ENCODE results near the gene NFRKB. TPM values are rescaled to one million over a fixed set of nuclear protein-coding genes. Genes with fewer than 3 reads are reported as not detected.

Gene NFRKB
- total RNA-seq, 4 donors from 2014 or later, result 25.8 to 34.1 (median 28.4) TPM

GRCh38 chr11:129937592-129938238, 42.3 kb upstream of the NFRKB start:
- no peak for TF ChIP-seq POLR2AphosphoS5 (IDR thresholded peaks at IDR 0.05)
- TF ChIP-seq EP300 (IDR thresholded peaks at IDR 0.05), result no peak
- TF ChIP-seq POLR2A (IDR thresholded peaks at IDR 0.05), result no peak
- no peak for TF ChIP-seq CTCF (IDR thresholded peaks at IDR 0.05)
- Histone ChIP-seq H3K27ac (no peak overlapping the region), H3K27me3 (no peaks in the 10 kb centered on the region), H3K4me1 (no peaks in the 10 kb centered on the region), H3K9me3 (no peaks in the 10 kb centered on the region), H3K36me3 (peaks cover 0 to 39% of the 10 kb centered on the region in 2 donors), H3K4me3 (no peak overlapping the region)
- no peak for ATAC-seq
- WGBS, 2 donors (ENCODE audit: low coverage in 1 of 2), result 78 to 91% methylated on average over 4 of the region's 4 CpGs

- WGBS, 2 donors (ENCODE audit: low coverage in 1 of 2), result 30 to 100% methylated on average over 1 to 2 of the region's 3 CpGs
- no peak overlapping the region for H3K27ac ChIP-seq
- no peaks in the 10 kb centered on the region for H3K4me1 ChIP-seq
- ATAC-seq, result no peak
- TF ChIP-seq CTCF (IDR thresholded peaks at IDR 0.05), result no peak
- no peak for TF ChIP-seq POLR2A (IDR thresholded peaks at IDR 0.05)
- no peak for TF ChIP-seq POLR2AphosphoS5 (IDR thresholded peaks at IDR 0.05)
- no peak for TF ChIP-seq EP300 (IDR thresholded peaks at IDR 0.05)
- no peaks in the 10 kb centered on the region for H3K9me3 ChIP-seq
- no peaks in the 10 kb centered on the region for H3K27me3 ChIP-seq
- peaks cover 0 to 34% of the 10 kb centered on the region in 2 donors for H3K36me3 ChIP-seq
- no peak overlapping the region for H3K4me3 ChIP-seq
Observed at GRCh38 chr11:129935723-129936122, 40.3 kb upstream of the NFRKB start.

GRCh38 chr11:129933891-129934290, 38.5 kb upstream of the NFRKB start:
- Histone ChIP-seq H3K27ac (no peak overlapping the region), H3K4me3 (no peak overlapping the region), H3K27me3 (no peaks in the 10 kb centered on the region), H3K36me3 (peaks cover 0 to 47% of the 10 kb centered on the region in 2 donors), H3K4me1 (no peaks in the 10 kb centered on the region), H3K9me3 (no peaks in the 10 kb centered on the region)
- ATAC-seq, result no peak
- WGBS, 2 donors (ENCODE audit: low coverage in 1 of 2), result 90 to 99% methylated on average over 9 of the region's 9 CpGs
- TF ChIP-seq POLR2A (IDR thresholded peaks at IDR 0.05), result no peak
- TF ChIP-seq EP300 (IDR thresholded peaks at IDR 0.05), result no peak
- no peak for TF ChIP-seq CTCF (IDR thresholded peaks at IDR 0.05)
- TF ChIP-seq POLR2AphosphoS5 (IDR thresholded peaks at IDR 0.05), result no peak

- Histone ChIP-seq H3K9me3 (no peaks in the 10 kb centered on the region), H3K4me3 (no peak overlapping the region), H3K27me3 (no peaks in the 10 kb centered on the region), H3K36me3 (peaks cover 0 to 42% of the 10 kb centered on the region in 2 donors), H3K4me1 (no peaks in the 10 kb centered on the region), H3K27ac (no peak overlapping the region)
- TF ChIP-seq POLR2AphosphoS5 (IDR thresholded peaks at IDR 0.05) (no peak), POLR2A (IDR thresholded peaks at IDR 0.05) (no peak), EP300 (IDR thresholded peaks at IDR 0.05) (no peak), CTCF (IDR thresholded peaks at IDR 0.05) (no peak)
- 100% methylated on average over 1 of the region's 1 CpG for WGBS, 2 donors (ENCODE audit: low coverage in 1 of 2)
- no peak for ATAC-seq
Observed at GRCh38 chr11:129933262-129933661, 37.9 kb upstream of the NFRKB start.

- peaks cover 0 to 43% of the 10 kb centered on the region in 2 donors for H3K36me3 ChIP-seq
- 65 to 73% methylated on average over 4 to 7 of the region's 7 CpGs for WGBS, 2 donors (ENCODE audit: low coverage in 1 of 2)
- no peak overlapping the region for H3K4me3 ChIP-seq
- TF ChIP-seq CTCF (IDR thresholded peaks at IDR 0.05), result no peak
- TF ChIP-seq POLR2A (IDR thresholded peaks at IDR 0.05), result no peak
- TF ChIP-seq EP300 (IDR thresholded peaks at IDR 0.05), result no peak
- TF ChIP-seq POLR2AphosphoS5 (IDR thresholded peaks at IDR 0.05), result no peak
- ATAC-seq, result no peak
- no peaks in the 10 kb centered on the region for H3K27me3 ChIP-seq
- H3K27ac ChIP-seq, result no peak overlapping the region
- no peaks in the 10 kb centered on the region for H3K9me3 ChIP-seq
- no peaks in the 10 kb centered on the region for H3K4me1 ChIP-seq
Observed at GRCh38 chr11:129932381-129933067, 37.1 kb upstream of the NFRKB start.

Data from gastroesophageal sphincter (tissue), 4 donors.